Stimulated activated naive CD8-positive, alpha-beta T cell treated with anti-CD3 and anti-CD28 coated beads, Interleukin-15, Interleukin-2, amounts not matched to agents 100 ng/mL and 50 ng/mL, for 24 hours (primary cell): Measurements from ENCODE around the gene OR10H1.

Experiments used
- H3K27ac Mint-ChIP-seq: one replicate; pipeline ENCODE4 v1.8.0; 2021; ENCODE audit warnings: mild to moderate bottlenecking, mixed read lengths
- H3K27me3 Mint-ChIP-seq: one replicate; pipeline ENCODE4 v1.8.0; 2021; ENCODE audit warnings: mixed read lengths
- H3K36me3 Mint-ChIP-seq: one replicate; pipeline ENCODE4 v1.8.0; 2021; ENCODE audit warnings: low read depth, mixed read lengths
- H3K4me1 Mint-ChIP-seq: one replicate; pipeline ENCODE4 v1.8.0; 2021; ENCODE audit warnings: low read depth, mixed read lengths
- H3K4me3 Mint-ChIP-seq: one replicate; pipeline ENCODE4 v1.8.0; 2021; ENCODE audit warnings: mild to moderate bottlenecking, mixed read lengths
- H3K9me3 Mint-ChIP-seq: one replicate; pipeline ENCODE4 v1.8.0; 2021; ENCODE audit warnings: mixed read lengths

OR10H1 gene

GRCh38 chr19:15759962-15760565 lies 55.4 kb downstream of the OR10H1 start:
- Mint-ChIP-seq H3K27me3 (peaks cover 66% of the 10 kb centered on the region), H3K4me1 (no peaks in the 10 kb centered on the region), H3K4me3 (peak overlapping the region; percentile 55), H3K9me3 (no peaks in the 10 kb centered on the region), H3K27ac (no peak overlapping the region), H3K36me3 (no peaks in the 10 kb centered on the region)

GRCh38 chr19:15758379-15758778 lies 57.1 kb downstream of the OR10H1 start:
- Mint-ChIP-seq H3K36me3 (no peaks in the 10 kb centered on the region), H3K4me1 (no peaks in the 10 kb centered on the region), H3K4me3 (no peak overlapping the region), H3K27ac (no peak overlapping the region), H3K9me3 (no peaks in the 10 kb centered on the region), H3K27me3 (peaks cover 78% of the 10 kb centered on the region)
